Mammary microvascular endothelial cell (primary cell): ENCODE measurements around the gene DHX40. TPM values are rescaled to one million over a fixed set of nuclear protein-coding genes. Genes with fewer than 3 reads are reported as not detected.

ENCODE experiments used
- total RNA-seq: library from RNA; depleted of rRNA; stranded (reverse); fragments of >200 nt; gene quantifications from 2 replicates; pipeline ENCODE4 v1.2.3, GENCODE V29; 2015

The DHX40 gene
- total RNA-seq: 29.8 and 30.7 TPM in 2 replicates

DNA sequence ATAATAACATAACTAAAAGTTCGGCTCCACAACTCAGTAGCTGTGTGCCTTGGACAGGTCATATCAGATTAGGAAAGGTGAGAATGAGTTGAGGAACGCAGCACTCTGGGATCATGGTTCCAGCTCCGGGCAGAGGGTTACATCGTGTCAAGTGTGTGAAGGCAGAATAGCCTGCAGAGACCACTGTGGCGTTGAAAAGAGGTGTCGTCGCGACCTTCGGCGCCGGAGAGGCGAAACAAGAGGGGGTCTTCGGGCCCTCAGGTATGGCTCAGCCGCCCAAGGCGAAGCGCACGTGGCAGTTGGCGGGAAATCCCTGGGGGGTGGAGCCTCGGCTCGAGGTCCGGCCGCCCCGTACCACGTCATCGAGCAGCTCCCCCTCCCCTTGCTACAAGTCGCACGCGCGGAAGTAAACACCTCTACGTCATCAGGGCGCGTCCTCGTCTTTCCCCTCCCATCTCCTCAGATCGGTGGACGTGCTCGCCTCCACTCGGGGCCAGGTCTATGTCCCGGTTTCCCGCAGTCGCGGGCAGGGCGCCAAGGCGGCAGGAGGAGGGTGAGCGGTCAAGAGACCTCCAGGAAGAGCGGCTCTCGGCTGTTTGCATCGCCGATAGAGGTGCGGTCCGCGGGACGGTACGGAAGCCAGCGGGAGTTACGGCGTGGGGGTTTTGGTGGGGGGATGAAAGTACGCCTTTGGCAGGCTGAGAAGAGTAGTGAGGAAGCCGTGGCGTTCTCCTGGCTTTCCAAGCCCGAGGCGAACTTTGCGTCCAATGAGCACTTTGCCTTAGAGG, at the start of gene DHX40:
Gene DHX40 (plus strand): TSS at position 440 of the 788 bp plus-strand sequence. CDS start 62 bp downstream, at position 502.

DNA sequence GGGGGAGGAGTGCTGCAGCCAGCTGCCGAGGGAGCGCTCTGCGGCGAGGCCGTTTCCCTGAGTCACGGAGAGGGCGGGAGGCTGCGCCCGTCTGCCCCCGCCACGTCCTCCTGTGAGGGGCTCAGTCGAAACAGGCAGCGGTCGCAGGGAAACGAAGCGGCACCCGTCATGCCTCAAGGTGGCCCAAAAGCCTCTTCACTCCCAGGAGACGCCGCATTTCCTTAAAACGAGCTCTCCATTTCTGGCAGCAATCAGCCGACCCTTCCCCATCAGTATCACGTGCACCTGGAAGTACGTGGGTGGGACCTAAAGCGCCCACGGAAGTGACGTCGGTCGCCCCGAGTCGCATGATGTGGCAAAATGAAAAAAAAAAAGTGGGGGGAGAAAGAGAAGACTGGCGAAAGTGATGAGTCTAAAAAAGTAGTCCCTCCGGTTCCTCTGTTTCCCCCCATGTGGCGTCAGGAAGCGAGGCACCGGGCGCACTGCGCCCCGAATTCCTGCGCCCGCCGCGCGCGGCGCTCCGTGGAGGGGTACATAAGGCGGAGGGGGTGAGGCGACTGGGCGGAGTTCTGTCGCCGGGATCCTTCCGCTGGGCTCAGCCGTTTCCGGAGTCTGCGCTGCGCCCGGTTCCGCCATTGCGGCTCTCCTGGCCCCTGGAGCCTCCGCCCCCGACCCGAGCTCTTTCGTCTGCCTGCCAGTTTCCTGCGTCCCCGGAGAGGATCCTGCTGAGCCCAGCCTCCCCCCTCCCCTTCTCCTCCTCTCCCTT, 54.1 kb downstream of the DHX40 start, which contains the start of gene CLTC:
Gene CLTC (plus strand): TSS at position 598 of the 766 bp plus-strand sequence. CDS start 237 bp downstream, outside the sequence.

Other genes with a start within 250 kb of the DHX40 start
- 28.4 and 31.4 TPM in 2 replicates for gene YPEL2, start 234.0 kb upstream of the DHX40 start, total RNA-seq
- gene CLTC, start 54.3 kb downstream of the DHX40 start, total RNA-seq: 369 and 394 TPM in 2 replicates
- 47.5 and 58.7 TPM in 2 replicates for gene PTRH2, start 141.8 kb downstream of the DHX40 start, total RNA-seq
- gene VMP1, start 142.0 kb downstream of the DHX40 start, total RNA-seq: 115 and 119 TPM in 2 replicates